SK-N-DZ (cell line): ENCODE results near the gene LGR4.

Source experiments
- DNase-seq: peaks from one replicate; pipeline ENCODE4 v3.0.0-alpha.2; 2015; ENCODE audit warnings: low spot score

The LGR4 gene

GRCh38 chr11:27485930-27486773 lies 13.6 kb upstream of the LGR4 start:
- DNase-seq: peak; percentile 67

- no peak for DNase-seq
These were observed 10.2 kb upstream of the LGR4 start for GRCh38 chr11:27482793-27483192.

GRCh38 chr11:27481992-27482391 lies 9.4 kb upstream of the LGR4 start:
- DNase-seq: no peak

- DNase-seq: no peak
These were observed 5.2 kb upstream of the LGR4 start for GRCh38 chr11:27477831-27478230.

- no peak for DNase-seq
These were observed 4.7 kb upstream of the LGR4 start for GRCh38 chr11:27477243-27477642.

GRCh38 chr11:27475622-27476021 lies 3.0 kb upstream of the LGR4 start:
- DNase-seq: no peak

- no peak for DNase-seq
These were observed 422 bp upstream of the LGR4 start for GRCh38 chr11:27473017-27473406.

GRCh38 chr11:27471589-27472397 lies 797 bp downstream of the LGR4 start:
- DNase-seq: no peak

GRCh38 chr11:27470826-27471588 lies 1.6 kb downstream of the LGR4 start:
- peak; percentile 25 for DNase-seq

GRCh38 chr11:27470166-27470565 lies 2.4 kb downstream of the LGR4 start:
- DNase-seq: no peak

- no peak for DNase-seq
These were observed 3.4 kb downstream of the LGR4 start for GRCh38 chr11:27468995-27469695.

- DNase-seq: no peak
These were observed 4.2 kb downstream of the LGR4 start for GRCh38 chr11:27468209-27468994.

- no peak for DNase-seq
These were observed 5.2 kb downstream of the LGR4 start for GRCh38 chr11:27467181-27467913.

GRCh38 chr11:27466363-27466762 lies 6.2 kb downstream of the LGR4 start:
- DNase-seq: no peak

GRCh38 chr11:27465629-27466028 lies 7.0 kb downstream of the LGR4 start:
- DNase-seq: no peak

- DNase-seq: no peak
These were observed 7.7 kb downstream of the LGR4 start for GRCh38 chr11:27464909-27465308.

- no peak for DNase-seq
These were observed 8.3 kb downstream of the LGR4 start for GRCh38 chr11:27464289-27464696.

- no peak for DNase-seq
These were observed 10.0 kb downstream of the LGR4 start for GRCh38 chr11:27462543-27462942.

GRCh38 chr11:27460158-27460978 lies 12.2 kb downstream of the LGR4 start:
- DNase-seq: no peak
